GM18502 (cell line): Measurements from ENCODE around the gene CTCFL.

ENCODE experiments used
- ATAC-seq: cut with Tn5 transposase; IDR thresholded peaks from one replicate; pipeline ENCODE4 v1.9.1; 2021; ENCODE audit warnings: mild to moderate bottlenecking; ENCODE audit not compliant: unreplicated experiment, poor library complexity

Gene CTCFL

DNA sequence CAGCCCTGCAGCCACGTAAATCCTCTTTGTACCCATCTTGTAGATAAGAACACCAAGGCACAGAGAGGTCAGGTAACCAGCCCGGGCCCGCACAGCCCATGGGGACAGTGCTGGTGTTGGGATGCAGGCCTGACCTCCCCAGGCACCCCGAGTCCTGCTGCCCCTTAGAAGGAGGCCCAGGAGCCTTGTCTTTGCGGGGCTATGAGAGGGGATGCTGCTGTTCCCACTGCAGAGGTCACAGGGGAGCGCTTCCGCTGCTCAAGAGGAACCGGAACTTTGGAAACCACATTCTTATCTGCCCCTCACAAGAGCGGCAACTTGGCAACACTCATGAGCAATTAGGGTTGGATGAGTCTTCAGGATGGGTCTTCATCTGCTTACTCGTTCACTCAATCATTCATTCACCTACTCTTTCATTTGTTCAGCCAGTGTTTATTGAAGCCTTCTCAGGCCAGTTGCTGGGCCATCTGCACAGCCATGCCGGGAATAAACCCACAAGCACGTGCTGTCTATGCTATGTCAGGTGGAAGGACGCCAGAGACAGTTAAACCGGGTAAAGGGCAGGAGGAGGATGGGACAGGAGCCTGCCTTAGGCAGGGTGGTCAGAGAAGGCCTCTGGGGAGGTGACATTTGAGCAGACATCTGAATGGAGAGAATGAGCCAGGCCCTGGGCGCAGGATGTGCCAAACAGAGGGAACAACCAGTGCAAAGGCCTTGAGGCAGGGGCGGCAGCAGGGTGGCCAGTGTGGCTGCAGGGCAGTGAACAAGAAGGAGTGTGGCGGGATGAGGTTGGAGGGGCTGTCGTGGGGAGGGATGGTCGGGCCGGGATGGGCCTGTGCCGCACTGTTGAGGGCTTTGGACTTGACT, 72.9 kb downstream of the CTCFL start:
- no peak for ATAC-seq

- ATAC-seq: no peak
These were observed 73.5 kb downstream of the CTCFL start for GRCh38 chr20:57451431-57451794.

DNA sequence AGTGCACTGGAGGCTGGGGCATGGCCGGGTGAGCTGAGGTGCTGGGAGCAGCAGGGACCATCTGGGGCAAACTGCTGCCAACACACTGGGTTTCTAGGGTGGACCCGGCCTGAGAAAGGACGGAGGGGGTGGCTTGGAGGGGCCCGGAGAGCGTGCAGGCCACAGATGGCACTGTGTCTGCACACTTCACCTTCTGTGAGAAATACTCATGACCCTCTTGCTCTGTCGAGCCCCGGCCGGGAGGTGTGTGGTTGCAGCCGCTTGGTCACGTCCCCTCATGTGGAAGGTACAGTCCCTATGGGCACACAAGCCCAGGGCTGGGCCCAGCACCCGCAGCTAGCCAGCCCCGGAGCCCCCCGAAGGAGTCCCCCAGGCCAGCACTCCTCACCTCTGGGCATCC, 74.0 kb downstream of the CTCFL start:
- ATAC-seq: no peak

DNA sequence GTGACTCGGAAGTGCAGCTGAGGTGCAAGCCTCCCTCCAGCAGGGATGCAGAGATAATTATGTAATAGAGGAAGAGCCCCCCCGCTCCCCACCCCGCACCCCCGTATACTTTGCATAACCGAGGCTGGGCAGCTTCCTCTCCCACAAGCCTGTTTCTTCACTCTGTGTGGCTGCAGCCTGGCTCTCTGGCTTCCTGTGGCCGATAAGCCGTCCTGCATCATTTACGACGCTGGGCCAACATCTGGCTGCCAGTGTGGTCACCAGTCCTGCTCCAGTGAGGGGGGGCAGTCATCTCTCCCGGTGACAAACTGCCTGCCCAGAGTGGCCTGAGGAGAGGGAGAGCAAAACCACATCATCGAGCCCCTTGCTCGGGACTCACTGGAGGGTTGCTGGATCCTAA, 74.5 kb downstream of the CTCFL start:
- peak; percentile 73 for ATAC-seq

DNA sequence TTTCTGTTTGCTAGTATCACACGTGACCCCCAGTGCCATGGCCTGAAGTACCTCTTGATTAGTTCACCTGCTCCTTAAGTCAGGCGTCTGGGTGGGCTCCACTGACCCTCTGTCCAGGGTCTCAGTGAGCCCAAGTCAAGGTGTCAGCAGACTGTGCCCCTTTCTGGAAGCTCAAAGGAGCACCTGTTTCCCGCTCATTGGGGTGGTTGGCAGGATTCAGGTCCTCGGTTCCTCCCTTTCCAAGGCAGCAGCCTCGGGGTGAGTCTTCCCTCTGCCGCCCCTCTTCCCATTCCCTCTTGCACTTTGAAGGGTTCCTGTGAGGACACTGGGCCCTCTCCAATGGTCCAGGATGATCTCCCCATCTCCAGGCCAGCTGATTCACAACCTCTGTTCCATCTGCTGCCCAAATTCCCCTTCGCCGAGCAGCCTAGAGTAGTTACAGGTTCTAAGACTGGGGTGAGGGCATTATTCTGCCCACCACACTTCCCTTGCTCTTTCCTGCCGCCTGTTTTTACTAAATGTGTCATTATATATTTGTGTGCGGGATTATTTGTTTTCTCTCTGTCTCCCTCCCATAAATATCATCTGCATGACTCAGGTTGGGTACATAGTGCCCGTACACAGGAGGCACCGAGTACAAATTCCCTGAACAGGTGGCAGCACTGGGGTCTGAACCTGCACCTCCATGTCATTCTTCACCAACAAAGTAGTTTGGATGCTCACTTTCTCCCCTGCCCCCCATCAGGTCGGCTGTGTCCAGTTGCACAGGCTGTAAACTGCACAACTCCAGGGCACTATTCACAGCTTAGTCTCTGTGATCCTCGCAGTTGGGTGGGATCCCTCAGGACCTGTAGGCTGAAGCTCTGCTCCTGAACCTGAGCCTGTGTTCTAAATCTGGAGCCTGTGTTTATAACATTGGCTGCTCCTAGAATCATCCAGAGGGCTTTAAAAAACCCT, 75.3 kb downstream of the CTCFL start:
- peak; percentile 4 for ATAC-seq

GRCh38 chr20:57448764-57449354, 76.1 kb downstream of the CTCFL start:
- ATAC-seq: no peak
